ENCODE data around the gene LENG9.

DNA sequence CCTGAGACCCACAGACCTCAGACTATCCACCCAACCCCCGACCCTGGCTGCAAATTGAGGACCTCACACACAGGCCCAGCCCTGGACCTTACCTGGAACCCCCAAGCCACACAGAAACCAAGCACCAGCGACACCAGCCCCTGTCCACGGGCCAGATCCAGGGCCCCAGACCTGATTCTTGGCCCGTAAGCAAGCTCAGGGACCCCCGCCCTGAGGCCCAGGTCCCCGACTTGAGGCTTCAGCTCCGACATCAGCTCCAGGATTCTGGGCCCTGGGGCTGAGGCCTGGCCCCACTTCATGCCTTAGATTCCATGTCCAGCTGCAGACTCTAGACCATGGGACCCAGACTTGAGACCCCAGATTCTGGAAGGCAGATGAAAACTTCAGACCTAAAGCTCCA lies 42.1 kb downstream of the LENG9 start:
- TF ChIP-seq POLR2A (IDR thresholded peaks at IDR 0.05) (no peak), POLR2AphosphoS5 (IDR thresholded peaks at IDR 0.05) (no peak), EP300 (IDR thresholded peaks at IDR 0.05) (no peak)
- TF ChIP-seq, protein P1, sequence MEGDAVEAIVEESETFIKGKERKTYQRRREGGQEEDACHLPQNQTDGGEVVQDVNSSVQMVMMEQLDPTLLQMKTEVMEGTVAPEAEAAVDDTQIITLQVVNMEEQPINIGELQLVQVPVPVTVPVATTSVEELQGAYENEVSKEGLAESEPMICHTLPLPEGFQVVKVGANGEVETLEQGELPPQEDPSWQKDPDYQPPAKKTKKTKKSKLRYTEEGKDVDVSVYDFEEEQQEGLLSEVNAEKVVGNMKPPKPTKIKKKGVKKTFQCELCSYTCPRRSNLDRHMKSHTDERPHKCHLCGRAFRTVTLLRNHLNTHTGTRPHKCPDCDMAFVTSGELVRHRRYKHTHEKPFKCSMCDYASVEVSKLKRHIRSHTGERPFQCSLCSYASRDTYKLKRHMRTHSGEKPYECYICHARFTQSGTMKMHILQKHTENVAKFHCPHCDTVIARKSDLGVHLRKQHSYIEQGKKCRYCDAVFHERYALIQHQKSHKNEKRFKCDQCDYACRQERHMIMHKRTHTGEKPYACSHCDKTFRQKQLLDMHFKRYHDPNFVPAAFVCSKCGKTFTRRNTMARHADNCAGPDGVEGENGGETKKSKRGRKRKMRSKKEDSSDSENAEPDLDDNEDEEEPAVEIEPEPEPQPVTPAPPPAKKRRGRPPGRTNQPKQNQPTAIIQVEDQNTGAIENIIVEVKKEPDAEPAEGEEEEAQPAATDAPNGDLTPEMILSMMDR (IDR thresholded peaks at IDR 0.05) = no peak
